Measurements from ENCODE around the gene PPM1A.
"Not testable (repeated sequence)": the region's sequence is repeated elsewhere in the genome, so short reads cannot be mapped to it uniquely, and the experiment has no call there.

DNA sequence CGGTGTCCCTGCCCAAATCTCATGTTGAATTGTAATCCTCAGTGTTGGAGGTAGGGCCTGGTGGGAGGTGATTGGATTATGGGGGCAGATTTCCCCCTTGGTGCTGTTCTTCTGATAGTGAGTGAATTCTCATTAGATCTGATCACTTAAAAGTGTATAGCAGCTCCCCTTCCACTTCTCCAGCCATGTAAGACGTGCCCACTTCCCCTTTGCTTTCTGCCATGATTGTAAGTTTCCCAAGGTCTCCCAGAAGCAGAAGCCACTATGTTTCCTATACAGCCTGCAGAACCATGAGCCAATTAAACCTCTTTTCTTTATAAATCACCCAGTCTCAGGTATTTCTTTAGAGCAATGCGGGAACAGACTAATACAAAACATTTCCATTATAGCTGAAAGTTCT lies 71.8 kb downstream of the PPM1A start:
- TF ChIP-seq, protein P1, sequence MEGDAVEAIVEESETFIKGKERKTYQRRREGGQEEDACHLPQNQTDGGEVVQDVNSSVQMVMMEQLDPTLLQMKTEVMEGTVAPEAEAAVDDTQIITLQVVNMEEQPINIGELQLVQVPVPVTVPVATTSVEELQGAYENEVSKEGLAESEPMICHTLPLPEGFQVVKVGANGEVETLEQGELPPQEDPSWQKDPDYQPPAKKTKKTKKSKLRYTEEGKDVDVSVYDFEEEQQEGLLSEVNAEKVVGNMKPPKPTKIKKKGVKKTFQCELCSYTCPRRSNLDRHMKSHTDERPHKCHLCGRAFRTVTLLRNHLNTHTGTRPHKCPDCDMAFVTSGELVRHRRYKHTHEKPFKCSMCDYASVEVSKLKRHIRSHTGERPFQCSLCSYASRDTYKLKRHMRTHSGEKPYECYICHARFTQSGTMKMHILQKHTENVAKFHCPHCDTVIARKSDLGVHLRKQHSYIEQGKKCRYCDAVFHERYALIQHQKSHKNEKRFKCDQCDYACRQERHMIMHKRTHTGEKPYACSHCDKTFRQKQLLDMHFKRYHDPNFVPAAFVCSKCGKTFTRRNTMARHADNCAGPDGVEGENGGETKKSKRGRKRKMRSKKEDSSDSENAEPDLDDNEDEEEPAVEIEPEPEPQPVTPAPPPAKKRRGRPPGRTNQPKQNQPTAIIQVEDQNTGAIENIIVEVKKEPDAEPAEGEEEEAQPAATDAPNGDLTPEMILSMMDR (conservative IDR thresholded peaks at IDR 0.05; ENCODE audit: low read depth, low read length) = not testable (repeated sequence)
- TF ChIP-seq EZH2phosphoT487 (IDR thresholded peaks at IDR 0.05; ENCODE audit: borderline replicate concordance, low read length) = not testable (repeated sequence)

Data from PC-3 (cell line).